CD14-positive monocyte (primary cell): ENCODE results near the gene DTNB. TPM values are rescaled to one million over a fixed set of nuclear protein-coding genes. Genes with fewer than 3 reads are reported as not detected.

Experiments
- DNase-seq, 3 donors: peaks; one replicate each; pipeline ENCODE4 v3.0.0-alpha.2; 2011 to 2022
- H2AFZ ChIP-seq: 2 replicates; pipeline ENCODE4 v1.6.0; 2012; ENCODE audit warnings: mild to moderate bottlenecking, low read depth, low read length, inconsistent platforms; ENCODE audit not compliant: insufficient read depth, poor library complexity, severe bottlenecking
- H3K27ac ChIP-seq, 2 donors: 1 replicate in 1 of 2; 2 replicates in 1 of 2; pipeline ENCODE4 v1.5.1; 2012 to 2013; ENCODE audit warnings: low read length in 2 of 2, control low read depth in 1 of 2, inconsistent platforms in 1 of 2, low read depth in 1 of 2, mild to moderate bottlenecking in 1 of 2
- H3K27me3 ChIP-seq, 2 donors: one replicate each; pipeline versions ENCODE4 v1.6.0 to v1.6.1; 2011 to 2013; ENCODE audit warnings: low read length in 2 of 2; ENCODE audit not compliant: control insufficient read depth in 2 of 2, insufficient read depth in 2 of 2
- H3K36me3 ChIP-seq, 2 donors: replicated peaks in 1 of 2; 1 replicate in 1 of 2; 2 replicates in 1 of 2; pipeline versions ENCODE4 v1.5.1 to v1.6.1; 2012 to 2013; ENCODE audit warnings: low read length in 2 of 2, control low read depth in 1 of 2, inconsistent platforms in 1 of 2, mild to moderate bottlenecking in 1 of 2; ENCODE audit not compliant: insufficient read depth in 2 of 2, control insufficient read depth in 1 of 2
- H3K4me1 ChIP-seq, 2 donors: 1 replicate in 1 of 2; 2 replicates in 1 of 2; pipeline versions ENCODE4 v1.5.1 to v1.6.1; 2012 to 2013; ENCODE audit warnings: low read length in 2 of 2, control low read depth in 1 of 2, inconsistent platforms in 1 of 2, mild to moderate bottlenecking in 1 of 2, moderate library complexity in 1 of 2; ENCODE audit not compliant: insufficient read depth in 2 of 2, control insufficient read depth in 1 of 2
- H3K4me2 ChIP-seq: replicated peaks from 2 replicates; pipeline ENCODE3; 2012; ENCODE audit warnings: low read length, moderate library complexity, mild to moderate bottlenecking; ENCODE audit not compliant: poor library complexity, severe bottlenecking; ENCODE audit errors: extremely low read depth
- H3K4me3 ChIP-seq, 3 experiments: fragments of 200-600 bp in 1 of 3; sonication (generic) in 1 of 3; replicated peaks in 1 of 3; 1 replicate in 2 of 3; 2 replicates in 1 of 3; pipeline ENCODE4 v1.5.1; 2011 to 2013; ENCODE audit warnings: low read length in 3 of 3, mild to moderate bottlenecking in 3 of 3, control low read depth in 2 of 3, low read depth in 2 of 3, inconsistent platforms in 1 of 3, moderate library complexity in 1 of 3
- H3K79me2 ChIP-seq: 2 replicates; pipeline ENCODE4 v1.6.0; 2012; ENCODE audit warnings: mild to moderate bottlenecking, control low read depth, inconsistent platforms, low read length, moderate library complexity; ENCODE audit not compliant: insufficient read depth
- H3K9ac ChIP-seq: 2 replicates; pipeline ENCODE4 v1.6.0; 2017; ENCODE audit warnings: low read length, mild to moderate bottlenecking; ENCODE audit not compliant: insufficient read depth, poor library complexity, severe bottlenecking
- H3K9me3 ChIP-seq, 2 donors: replicated peaks in 1 of 2; 1 replicate in 1 of 2; 2 replicates in 1 of 2; pipeline versions ENCODE4 v1.5.1 to v1.6.1; 2012 to 2013; ENCODE audit warnings: low read length in 2 of 2, control low read depth in 1 of 2; ENCODE audit not compliant: control insufficient read depth in 1 of 2, insufficient read depth in 1 of 2
- H4K20me1 ChIP-seq: 2 replicates; pipeline ENCODE4 v1.6.0; 2012; ENCODE audit warnings: mild to moderate bottlenecking, low read length, control low read depth, moderate library complexity; ENCODE audit not compliant: insufficient read depth
- H3K27ac Mint-ChIP-seq, 7 donors: one replicate each; pipeline ENCODE4 v1.8.0; 2020; ENCODE audit warnings: mild to moderate bottlenecking in 7 of 7, mixed read lengths in 7 of 7, moderate library complexity in 6 of 7, inconsistent platforms in 2 of 7
- H3K27me3 Mint-ChIP-seq, 3 donors: one replicate each; pipeline ENCODE4 v1.8.0; 2021 to 2022; ENCODE audit warnings: low read depth in 3 of 3, mild to moderate bottlenecking in 3 of 3, mixed read lengths in 3 of 3, moderate library complexity in 3 of 3, inconsistent platforms in 1 of 3
- H3K36me3 Mint-ChIP-seq, 2 donors: one replicate each; pipeline ENCODE4 v1.8.0; 2020; ENCODE audit warnings: mixed read lengths in 2 of 2, inconsistent platforms in 1 of 2, mild to moderate bottlenecking in 1 of 2
- H3K4me1 Mint-ChIP-seq: one replicate; pipeline ENCODE4 v1.8.0; 2020; ENCODE audit warnings: mild to moderate bottlenecking, mixed read lengths
- H3K4me3 Mint-ChIP-seq, 2 donors: one replicate each; pipeline ENCODE4 v1.8.0; 2020; ENCODE audit warnings: mild to moderate bottlenecking in 2 of 2, mixed read lengths in 2 of 2, moderate library complexity in 1 of 2
- H3K9me3 Mint-ChIP-seq, 7 donors: one replicate each; pipeline ENCODE4 v1.8.0; 2020 to 2022; ENCODE audit warnings: mixed read lengths in 7 of 7, mild to moderate bottlenecking in 6 of 7, moderate library complexity in 6 of 7, inconsistent platforms in 2 of 7
- CTCF ChIP-seq: fragments of 200-600 bp; IDR thresholded peaks from one replicate; pipeline ENCODE4 v1.8.0; 2022; ENCODE audit warnings: antibody characterized with exemption, mild to moderate bottlenecking
- WGBS: methylation state at CpG from one replicate; pipeline ENCODE4 v1.1.5; 2013; ENCODE audit warnings: missing lambda C conversion rate; ENCODE audit not compliant: insufficient coverage; 5-methylcytosine and 5-hydroxymethylcytosine counted together
- intact Hi-C, 2 donors: fragments of 100-400 bp; cut with micrococcal nuclease; formaldehyde crosslinking; loops; one replicate each; pipeline versions ENCODE4 v1.15.0 to v1.15.1; 2023
- polyA plus RNA-seq, 3 donors: library from polyadenylated mRNA; depleted of rRNA in 1 of 3; unstranded in 2 of 3; stranded (reverse) in 1 of 3; fragments of 300-500 nt in 2 of 3; fragments of >200 nt in 1 of 3; fragmentation: Illumina TruSeq in 2 of 3; gene quantifications; 1 replicate in 2 of 3; 2 replicates in 1 of 3; pipeline ENCODE4 v1.2.3, GENCODE V29; 2012 to 2021

The DTNB gene
- polyA plus RNA-seq, 3 donors: 3.0 to 4.2 (median 3.3) TPM

- Histone ChIP-seq H3K9ac (no peak overlapping the region), H2AFZ (no peak overlapping the region), H3K27me3 (no peaks in the 10 kb centered on the region), H3K9me3 (no peaks in the 10 kb centered on the region), H3K36me3 (no peaks in the 10 kb centered on the region), H3K4me1 (peaks cover 20 to 26% of the 10 kb centered on the region in 2 donors), H4K20me1 (no peaks in the 10 kb centered on the region), H3K79me2 (no peaks in the 10 kb centered on the region), H3K27ac (no peak overlapping the region), H3K4me3 (no peak overlapping the region), H3K4me2 (no peak overlapping the region)
- WGBS: 70% methylated on average over 15 of the region's 17 CpGs
- no peaks in the 10 kb centered on the region for H3K36me3 Mint-ChIP-seq
- H3K4me3 Mint-ChIP-seq: no peak overlapping the region
- peaks cover 0 to 6% (median 0%) of the 10 kb centered on the region in 7 donors for H3K9me3 Mint-ChIP-seq
- H3K27me3 Mint-ChIP-seq: peaks cover 0 to 10% (median 8%) of the 10 kb centered on the region in 3 donors
- intact Hi-C loops: no loop called here
- TF ChIP-seq CTCF: no peak
- peaks cover 31% of the 10 kb centered on the region for H3K4me1 Mint-ChIP-seq
- H3K27ac Mint-ChIP-seq: peak overlapping the region in 2 of 7 donors; percentile 33 to 55
- DNase-seq: no peak
Measured at GRCh38 chr2:25375371-25375988, 297.9 kb downstream of the DTNB start.

GRCh38 chr2:25374827-25375226 lies 298.6 kb downstream of the DTNB start:
- H3K27ac ChIP-seq: no peak overlapping the region
- Mint-ChIP-seq H3K27me3 (peaks cover 0 to 10% (median 8%) of the 10 kb centered on the region in 3 donors), H3K9me3 (peaks cover 0 to 6% (median 0%) of the 10 kb centered on the region in 7 donors), H3K4me3 (no peak overlapping the region), H3K27ac (peak overlapping the region in 1 of 7 donors; percentile 55), H3K36me3 (no peaks in the 10 kb centered on the region), H3K4me1 (peaks cover 31% of the 10 kb centered on the region)
- H3K9me3 ChIP-seq: no peaks in the 10 kb centered on the region
- no peak overlapping the region for H3K9ac ChIP-seq
- no peak overlapping the region for H3K4me3 ChIP-seq
- H3K36me3 ChIP-seq: no peaks in the 10 kb centered on the region
- H4K20me1 ChIP-seq: no peaks in the 10 kb centered on the region
- TF ChIP-seq CTCF: no peak
- 91% methylated on average over 4 of the region's 5 CpGs for WGBS
- intact Hi-C loops: no loop called here
- H3K79me2 ChIP-seq: no peaks in the 10 kb centered on the region
- H3K4me1 ChIP-seq: peaks cover 20 to 26% of the 10 kb centered on the region in 2 donors
- no peaks in the 10 kb centered on the region for H3K27me3 ChIP-seq
- DNase-seq: no peak
- H3K4me2 ChIP-seq: no peak overlapping the region
- no peak overlapping the region for H2AFZ ChIP-seq
